ENCODE measurements around the gene ICA1. TPM values are rescaled to one million over a fixed set of nuclear protein-coding genes. Genes with fewer than 3 reads are reported as not detected.

The ICA1 gene
- total RNA-seq, 1 donor from 2014 or later: 13.1 TPM

- peaks cover 30% of the 10 kb centered on the region for H3K4me1 Mint-ChIP-seq
- no peak overlapping the region for H3K4me3 Mint-ChIP-seq
- Histone ChIP-seq H4K20me1 (ENCODE audit: low read depth) (no peaks in the 10 kb centered on the region), H3K79me2 (ENCODE audit: low read depth) (no peaks in the 10 kb centered on the region), H3K4me2 (peak overlapping the region; percentile 69), H3K9ac (no peak overlapping the region), H2AFZ (replicated peaks) (no peak overlapping the region), H3K36me3 (no peaks in the 10 kb centered on the region), H3K4me1 (peaks cover 57% of the 10 kb centered on the region), H3K4me3 (peak overlapping the region; percentile 15), H3K27me3 (no peaks in the 10 kb centered on the region), H3F3A (ENCODE audit: low read depth) (peaks cover 42% of the 10 kb centered on the region), H3K9me3 (ENCODE audit: low read depth) (no peaks in the 10 kb centered on the region), H3K27ac (peak overlapping the region; percentile 96)
- peaks cover under 1% of the 10 kb centered on the region for H3K27me3 Mint-ChIP-seq (ENCODE audit: insufficient read depth, low read depth)
- no peak overlapping the region for H3K27ac Mint-ChIP-seq
- DNase-seq (ENCODE audit: low spot score): peak; percentile 78
- no peaks in the 10 kb centered on the region for H3K36me3 Mint-ChIP-seq
- TF ChIP-seq CTCF (IDR thresholded peaks at IDR 0.05) (peak; percentile 86), EZH2 (IDR thresholded peaks at IDR 0.05) (no peak)
- no peaks in the 10 kb centered on the region for H3K9me3 Mint-ChIP-seq
Observed at GRCh38 chr7:8190119-8190895, 71.7 kb downstream of the ICA1 start.

GRCh38 chr7:8189625-8190024 lies 72.3 kb downstream of the ICA1 start:
- peak overlapping the region; percentile 15 for H3K4me3 ChIP-seq
- H3K27me3 Mint-ChIP-seq (ENCODE audit: insufficient read depth, low read depth): peaks cover 3% of the 10 kb centered on the region
- H3K9me3 Mint-ChIP-seq: no peaks in the 10 kb centered on the region
- no peaks in the 10 kb centered on the region for H3K27me3 ChIP-seq
- no peak overlapping the region for H2AFZ ChIP-seq (replicated peaks)
- no peaks in the 10 kb centered on the region for H3K36me3 ChIP-seq
- H3K4me1 Mint-ChIP-seq: peaks cover 30% of the 10 kb centered on the region
- peak overlapping the region; percentile 96 for H3K27ac ChIP-seq
- H3K4me2 ChIP-seq: peak overlapping the region; percentile 69
- H3K79me2 ChIP-seq (ENCODE audit: low read depth): no peaks in the 10 kb centered on the region
- no peaks in the 10 kb centered on the region for H3K36me3 Mint-ChIP-seq
- TF ChIP-seq EZH2phosphoT487 (IDR thresholded peaks at IDR 0.05): no peak
- no peak for TF ChIP-seq EZH2 (IDR thresholded peaks at IDR 0.05)
- no peak for TF ChIP-seq CTCF (IDR thresholded peaks at IDR 0.05)
- H3K27ac Mint-ChIP-seq: peak overlapping the region; percentile 80
- H3K4me3 Mint-ChIP-seq: no peak overlapping the region
- no peak overlapping the region for H3K9ac ChIP-seq
- peaks cover 44% of the 10 kb centered on the region for H3F3A ChIP-seq (ENCODE audit: low read depth)
- no peaks in the 10 kb centered on the region for H4K20me1 ChIP-seq (ENCODE audit: low read depth)
- DNase-seq (ENCODE audit: low spot score): peak; percentile 88
- peaks cover 58% of the 10 kb centered on the region for H3K4me1 ChIP-seq
- no peaks in the 10 kb centered on the region for H3K9me3 ChIP-seq (ENCODE audit: low read depth)

- H3K4me3 ChIP-seq: no peak overlapping the region
- H3K9me3 Mint-ChIP-seq: no peaks in the 10 kb centered on the region
- peaks cover 58% of the 10 kb centered on the region for H3K4me1 ChIP-seq
- H3K79me2 ChIP-seq (ENCODE audit: low read depth): no peaks in the 10 kb centered on the region
- TF ChIP-seq CTCF (IDR thresholded peaks at IDR 0.05): no peak
- no peak for TF ChIP-seq EZH2phosphoT487 (IDR thresholded peaks at IDR 0.05)
- H3K4me1 Mint-ChIP-seq: peaks cover 30% of the 10 kb centered on the region
- H3K27me3 Mint-ChIP-seq (ENCODE audit: insufficient read depth, low read depth): peaks cover 3% of the 10 kb centered on the region
- no peaks in the 10 kb centered on the region for H3K36me3 ChIP-seq
- no peak overlapping the region for H3K4me2 ChIP-seq
- H3F3A ChIP-seq (ENCODE audit: low read depth): peaks cover 44% of the 10 kb centered on the region
- H3K9ac ChIP-seq: no peak overlapping the region
- peak overlapping the region; percentile 17 for H3K27ac Mint-ChIP-seq
- H4K20me1 ChIP-seq (ENCODE audit: low read depth): no peaks in the 10 kb centered on the region
- H3K9me3 ChIP-seq (ENCODE audit: low read depth): no peaks in the 10 kb centered on the region
- no peaks in the 10 kb centered on the region for H3K36me3 Mint-ChIP-seq
- peak; percentile 32 for DNase-seq (ENCODE audit: low spot score)
- H3K27me3 ChIP-seq: no peaks in the 10 kb centered on the region
- H3K27ac ChIP-seq: peak overlapping the region; percentile 60
- H2AFZ ChIP-seq (replicated peaks): peak overlapping the region; percentile 52
- no peak overlapping the region for H3K4me3 Mint-ChIP-seq
Observed at GRCh38 chr7:8185926-8186683, 75.9 kb downstream of the ICA1 start.

All from neural progenitor cell (in vitro differentiated cells).